Suprapubic skin (tissue), 3 donors: Measurements from ENCODE around the gene XXYLT1.

Source experiments
- POLR2AphosphoS5 ChIP-seq, 3 donors: sonication (generic); formaldehyde crosslinking; IDR thresholded peaks; one replicate each; pipeline ENCODE4 v1.6.1; 2017; ENCODE audit warnings: antibody characterized with exemption in 3 of 3
- TF ChIP-seq, protein P1 (sequence below), 2 donors: fragments of 200-600 bp in 1 of 2; fragments of 450-650 bp in 1 of 2; sonication (generic) in 1 of 2; IDR thresholded peaks; one replicate each; pipeline ENCODE4 v1.5.1; 2016 to 2019; ENCODE audit warnings: antibody characterized with exemption in 2 of 2, mild to moderate bottlenecking in 1 of 2, moderate library complexity in 1 of 2

DNA sequence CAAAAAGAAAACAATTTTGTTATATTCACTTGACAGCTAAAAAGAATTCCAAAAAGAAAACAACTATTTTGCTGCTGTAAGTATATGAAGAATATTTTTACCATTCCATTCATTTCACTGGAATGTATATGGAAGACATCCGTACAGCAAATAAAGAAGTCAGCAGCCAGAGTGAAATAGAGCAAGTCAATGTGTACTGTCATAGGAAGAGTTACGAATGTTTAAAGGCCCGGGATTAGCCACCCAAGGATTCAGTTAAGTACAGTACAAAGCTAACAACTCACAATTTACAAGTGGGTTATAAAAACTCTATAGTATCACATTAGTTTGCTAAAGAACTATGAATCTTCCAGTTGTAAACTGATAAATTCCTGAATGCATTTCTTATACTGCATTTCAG lies 14.4 kb upstream of the XXYLT1 start:
- TF ChIP-seq, protein P1, sequence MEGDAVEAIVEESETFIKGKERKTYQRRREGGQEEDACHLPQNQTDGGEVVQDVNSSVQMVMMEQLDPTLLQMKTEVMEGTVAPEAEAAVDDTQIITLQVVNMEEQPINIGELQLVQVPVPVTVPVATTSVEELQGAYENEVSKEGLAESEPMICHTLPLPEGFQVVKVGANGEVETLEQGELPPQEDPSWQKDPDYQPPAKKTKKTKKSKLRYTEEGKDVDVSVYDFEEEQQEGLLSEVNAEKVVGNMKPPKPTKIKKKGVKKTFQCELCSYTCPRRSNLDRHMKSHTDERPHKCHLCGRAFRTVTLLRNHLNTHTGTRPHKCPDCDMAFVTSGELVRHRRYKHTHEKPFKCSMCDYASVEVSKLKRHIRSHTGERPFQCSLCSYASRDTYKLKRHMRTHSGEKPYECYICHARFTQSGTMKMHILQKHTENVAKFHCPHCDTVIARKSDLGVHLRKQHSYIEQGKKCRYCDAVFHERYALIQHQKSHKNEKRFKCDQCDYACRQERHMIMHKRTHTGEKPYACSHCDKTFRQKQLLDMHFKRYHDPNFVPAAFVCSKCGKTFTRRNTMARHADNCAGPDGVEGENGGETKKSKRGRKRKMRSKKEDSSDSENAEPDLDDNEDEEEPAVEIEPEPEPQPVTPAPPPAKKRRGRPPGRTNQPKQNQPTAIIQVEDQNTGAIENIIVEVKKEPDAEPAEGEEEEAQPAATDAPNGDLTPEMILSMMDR (IDR thresholded peaks at IDR 0.05) = no peak
- no peak for TF ChIP-seq POLR2AphosphoS5 (IDR thresholded peaks at IDR 0.05)
